Measurements from ENCODE around the gene C3orf80. TPM values are rescaled to one million over a fixed set of nuclear protein-coding genes. Genes with fewer than 3 reads are reported as not detected.

Gene C3orf80
- total RNA-seq, 2 experiments from 2014 or later = 0.15 to 0.23 TPM

Other genes starting within 250 kb of the C3orf80 start
- gene IL12A, start 236.6 kb upstream of the C3orf80 start, total RNA-seq = 1 to 10 TPM in 1 of 2 experiments, under 1 TPM in 1; 0.63 to 1.4 TPM
- gene IFT80, start 173.8 kb downstream of the C3orf80 start, total RNA-seq = 10 to 100 TPM; 25.4 to 26.3 TPM
- 100 to 1,000 TPM; 251 to 279 TPM for gene SMC4, start 174.2 kb downstream of the C3orf80 start, total RNA-seq
- gene TRIM59, start 224.4 kb downstream of the C3orf80 start, total RNA-seq = 10 to 100 TPM; 48.0 to 51.6 TPM